GM12891 (cell line): ENCODE data around the gene INO80C.

ENCODE experiments used
- DNase-seq: peaks from one replicate; pipeline ENCODE4 v3.0.0; 2011; ENCODE audit warnings: low spot score; ENCODE audit not compliant: insufficient read length
- FAIRE-seq: peaks from 2 replicates; lab custom pipeline; 2011; peaks lifted over from hg19 to GRCh38; lab: Jason Lieb, UNC
- PAX5 ChIP-seq: IDR thresholded peaks from 2 replicates; pipeline ENCODE4 v1.6.1; 2011; ENCODE audit warnings: low read length, moderate library complexity, mild to moderate bottlenecking; ENCODE audit not compliant: insufficient read depth, severe bottlenecking
- POLR2A ChIP-seq: IDR thresholded peaks from 2 replicates; pipeline ENCODE4 v1.6.1; 2011; ENCODE audit warnings: low read depth, low read length, control low read depth
- POLR2AphosphoS5 ChIP-seq: IDR thresholded peaks from 2 replicates; pipeline ENCODE4 v1.6.1; 2011; ENCODE audit warnings: low read depth, low read length, control low read depth
- POU2F2 ChIP-seq: IDR thresholded peaks from 2 replicates; pipeline ENCODE4 v1.6.1; 2011; ENCODE audit warnings: low read depth, mild to moderate bottlenecking, control low read depth, low read length, moderate library complexity
- SPI1 ChIP-seq: IDR thresholded peaks from 2 replicates; pipeline ENCODE4 v1.6.1; 2011; ENCODE audit warnings: low read depth, low read length, control low read depth
- TAF1 ChIP-seq: IDR thresholded peaks from 2 replicates; pipeline ENCODE4 v1.6.1; 2011; ENCODE audit warnings: low read depth, low read length, control low read depth

The INO80C gene

DNA sequence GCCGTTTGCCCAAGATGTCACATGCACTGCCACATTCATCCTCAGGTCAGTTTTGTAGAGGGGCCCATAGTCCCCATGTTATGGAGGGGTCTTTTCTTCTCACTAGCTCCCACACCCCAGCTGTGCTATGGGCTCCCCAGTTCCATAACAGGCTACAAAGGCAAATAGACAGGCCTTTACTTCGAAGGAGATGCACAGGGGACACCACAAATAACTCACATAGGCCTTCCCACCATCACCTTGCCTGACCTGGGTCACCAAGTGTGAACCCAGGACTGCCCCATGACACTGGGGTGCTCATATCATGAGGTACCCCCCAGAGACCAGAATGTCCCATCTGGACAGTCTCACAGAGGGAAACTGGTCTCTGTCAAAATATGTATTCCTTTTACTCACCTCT, 15.0 kb upstream of the INO80C start:
- no peak for TF ChIP-seq POU2F2
- DNase-seq, result no peak
- no peak for FAIRE-seq

- FAIRE-seq (no peak), DNase-seq (no peak)
- TF ChIP-seq POLR2A (no peak), PAX5 (no peak), POU2F2 (no peak), POLR2AphosphoS5 (no peak), TAF1 (no peak)
Measured at GRCh38 chr18:35511833-35512232, 14.1 kb upstream of the INO80C start.

- TF ChIP-seq PAX5 (no peak), POU2F2 (no peak), POLR2AphosphoS5 (no peak), SPI1 (peak; percentile 59), TAF1 (no peak)
- no peak for DNase-seq
- no peak for FAIRE-seq
Measured at GRCh38 chr18:35511428-35511827, 13.7 kb upstream of the INO80C start.

- DNase-seq (no peak), FAIRE-seq (no peak)
- TF ChIP-seq POU2F2, result no peak
Measured at GRCh38 chr18:35510076-35510651, 12.4 kb upstream of the INO80C start.

GRCh38 chr18:35508746-35509338, 11.1 kb upstream of the INO80C start:
- FAIRE-seq, result no peak
- TF ChIP-seq SPI1, result no peak
- TF ChIP-seq POLR2A, result no peak
- no peak for TF ChIP-seq TAF1
- TF ChIP-seq POU2F2, result no peak
- no peak for TF ChIP-seq PAX5
- TF ChIP-seq POLR2AphosphoS5, result no peak
- DNase-seq, result no peak

GRCh38 chr18:35508030-35508429, 10.3 kb upstream of the INO80C start:
- DNase-seq (no peak), FAIRE-seq (no peak)
- TF ChIP-seq TAF1 (no peak), SPI1 (no peak)

GRCh38 chr18:35507623-35508022, 9.9 kb upstream of the INO80C start:
- no peak for DNase-seq
- TF ChIP-seq POU2F2, result no peak
- no peak for TF ChIP-seq TAF1
- TF ChIP-seq POLR2AphosphoS5, result no peak
- no peak for TF ChIP-seq PAX5
- no peak for TF ChIP-seq SPI1
- TF ChIP-seq POLR2A, result no peak
- FAIRE-seq, result no peak

- FAIRE-seq (no peak), DNase-seq (no peak)
- TF ChIP-seq PAX5 (no peak), TAF1 (no peak), POU2F2 (no peak)
Measured at GRCh38 chr18:35507192-35507591, 9.4 kb upstream of the INO80C start.

DNA sequence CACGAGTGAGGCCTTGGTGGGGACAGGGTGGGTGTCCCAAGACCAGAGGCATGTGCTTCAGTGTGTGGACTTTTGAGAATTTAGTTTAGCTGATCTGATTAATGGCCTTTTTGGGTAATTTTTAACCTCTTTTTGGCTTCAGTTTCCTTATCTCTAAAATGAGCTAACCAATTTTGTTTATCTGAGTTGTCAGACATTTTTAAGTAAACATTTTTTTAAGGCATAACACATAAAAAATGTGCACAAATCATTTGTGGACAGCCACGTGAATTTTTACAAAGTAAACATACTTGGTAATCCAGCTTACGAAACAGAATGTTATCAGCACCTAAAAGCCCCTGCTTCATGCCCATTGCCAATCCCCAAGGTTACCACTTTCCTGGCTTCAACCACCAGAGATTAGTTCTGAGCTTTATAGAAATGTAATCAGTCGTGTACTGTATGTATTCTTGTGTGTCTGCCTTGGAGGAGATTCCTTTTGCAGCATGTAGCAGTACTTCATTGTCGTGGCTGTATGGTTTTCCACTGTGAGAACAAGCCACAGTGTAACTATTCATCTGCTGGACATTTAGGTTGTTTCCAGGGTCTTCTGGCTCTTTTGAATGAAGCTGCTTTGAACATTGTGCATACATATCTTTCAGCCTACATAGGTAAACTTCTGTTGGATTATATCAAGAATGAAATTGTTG, 8.4 kb upstream of the INO80C start:
- FAIRE-seq (no peak), DNase-seq (no peak)
- TF ChIP-seq POU2F2 (no peak), TAF1 (no peak), POLR2A (no peak), POLR2AphosphoS5 (no peak), SPI1 (no peak), PAX5 (no peak)

- FAIRE-seq, result no peak
- TF ChIP-seq TAF1, result no peak
- TF ChIP-seq POLR2A, result no peak
- TF ChIP-seq PAX5, result no peak
- TF ChIP-seq SPI1, result no peak
- TF ChIP-seq POU2F2, result no peak
- TF ChIP-seq POLR2AphosphoS5, result no peak
- DNase-seq, result no peak
Measured at GRCh38 chr18:35504996-35505395, 7.2 kb upstream of the INO80C start.
